Measurements from ENCODE around the gene E2F6.

Gene E2F6

GRCh38 chr2:11419781-11420180 lies 46.2 kb downstream of the E2F6 start:
- no peak for TF ChIP-seq EZH2 (IDR thresholded peaks at IDR 0.05; ENCODE audit: borderline replicate concordance, low read depth, low read length, severe bottlenecking)
- TF ChIP-seq, protein P1, sequence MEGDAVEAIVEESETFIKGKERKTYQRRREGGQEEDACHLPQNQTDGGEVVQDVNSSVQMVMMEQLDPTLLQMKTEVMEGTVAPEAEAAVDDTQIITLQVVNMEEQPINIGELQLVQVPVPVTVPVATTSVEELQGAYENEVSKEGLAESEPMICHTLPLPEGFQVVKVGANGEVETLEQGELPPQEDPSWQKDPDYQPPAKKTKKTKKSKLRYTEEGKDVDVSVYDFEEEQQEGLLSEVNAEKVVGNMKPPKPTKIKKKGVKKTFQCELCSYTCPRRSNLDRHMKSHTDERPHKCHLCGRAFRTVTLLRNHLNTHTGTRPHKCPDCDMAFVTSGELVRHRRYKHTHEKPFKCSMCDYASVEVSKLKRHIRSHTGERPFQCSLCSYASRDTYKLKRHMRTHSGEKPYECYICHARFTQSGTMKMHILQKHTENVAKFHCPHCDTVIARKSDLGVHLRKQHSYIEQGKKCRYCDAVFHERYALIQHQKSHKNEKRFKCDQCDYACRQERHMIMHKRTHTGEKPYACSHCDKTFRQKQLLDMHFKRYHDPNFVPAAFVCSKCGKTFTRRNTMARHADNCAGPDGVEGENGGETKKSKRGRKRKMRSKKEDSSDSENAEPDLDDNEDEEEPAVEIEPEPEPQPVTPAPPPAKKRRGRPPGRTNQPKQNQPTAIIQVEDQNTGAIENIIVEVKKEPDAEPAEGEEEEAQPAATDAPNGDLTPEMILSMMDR (IDR thresholded peaks at IDR 0.05; ENCODE audit: borderline replicate concordance, extremely low read depth, low read length, poor library complexity, severe bottlenecking) = no peak
- Histone ChIP-seq H3K4me2 (ENCODE audit: insufficient read depth, low read length) (no peak overlapping the region), H4K20me1 (ENCODE audit: insufficient read depth, low read length) (no peaks in the 10 kb centered on the region), H3K9me3 (ENCODE audit: insufficient read depth, low read length, severe bottlenecking) (peaks cover 9% of the 10 kb centered on the region), H3K36me3 (ENCODE audit: insufficient read depth, low read length) (no peaks in the 10 kb centered on the region), H3K4me3 (ENCODE audit: low read depth in 1 of 2, low read length in 2 of 2) (no peak overlapping the region), H3K27ac (ENCODE audit: low read length) (no peak overlapping the region), H3K4me1 (ENCODE audit: insufficient read depth, low read length) (no peaks in the 10 kb centered on the region), H2AFZ (ENCODE audit: low read depth, low read length) (no peak overlapping the region), H3K79me2 (ENCODE audit: insufficient read depth, low read length) (no peaks in the 10 kb centered on the region), H3K9ac (ENCODE audit: low read depth, low read length) (no peak overlapping the region), H3K27me3 (ENCODE audit: insufficient read depth, low read length, poor library complexity) (no peaks in the 10 kb centered on the region)
- no peak for ATAC-seq (ENCODE audit: insufficient read depth, low read depth)
- no peak for DNase-seq

- H3K27me3 ChIP-seq (ENCODE audit: insufficient read depth, low read length, poor library complexity) = no peaks in the 10 kb centered on the region
- no peak for ATAC-seq (ENCODE audit: insufficient read depth, low read depth)
- H3K4me2 ChIP-seq (ENCODE audit: insufficient read depth, low read length) = no peak overlapping the region
- H3K9ac ChIP-seq (ENCODE audit: low read depth, low read length) = no peak overlapping the region
- H3K36me3 ChIP-seq (ENCODE audit: insufficient read depth, low read length) = no peaks in the 10 kb centered on the region
- TF ChIP-seq, protein P1 (IDR thresholded peaks at IDR 0.05; ENCODE audit: borderline replicate concordance, extremely low read depth, low read length, poor library complexity, severe bottlenecking) = peak; percentile 56
- no peak for TF ChIP-seq EZH2 (IDR thresholded peaks at IDR 0.05; ENCODE audit: borderline replicate concordance, low read depth, low read length, severe bottlenecking)
- no peak overlapping the region for H3K27ac ChIP-seq (ENCODE audit: low read length)
- H3K79me2 ChIP-seq (ENCODE audit: insufficient read depth, low read length) = no peaks in the 10 kb centered on the region
- no peak overlapping the region for H3K4me3 ChIP-seq (ENCODE audit: low read depth in 1 of 2, low read length in 2 of 2)
- no peaks in the 10 kb centered on the region for H3K4me1 ChIP-seq (ENCODE audit: insufficient read depth, low read length)
- H4K20me1 ChIP-seq (ENCODE audit: insufficient read depth, low read length) = no peaks in the 10 kb centered on the region
- no peak overlapping the region for H2AFZ ChIP-seq (ENCODE audit: low read depth, low read length)
- peaks cover 9% of the 10 kb centered on the region for H3K9me3 ChIP-seq (ENCODE audit: insufficient read depth, low read length, severe bottlenecking)
- peak; percentile 16 for DNase-seq
Measured at GRCh38 chr2:11417946-11418585, 47.9 kb downstream of the E2F6 start.

DNA sequence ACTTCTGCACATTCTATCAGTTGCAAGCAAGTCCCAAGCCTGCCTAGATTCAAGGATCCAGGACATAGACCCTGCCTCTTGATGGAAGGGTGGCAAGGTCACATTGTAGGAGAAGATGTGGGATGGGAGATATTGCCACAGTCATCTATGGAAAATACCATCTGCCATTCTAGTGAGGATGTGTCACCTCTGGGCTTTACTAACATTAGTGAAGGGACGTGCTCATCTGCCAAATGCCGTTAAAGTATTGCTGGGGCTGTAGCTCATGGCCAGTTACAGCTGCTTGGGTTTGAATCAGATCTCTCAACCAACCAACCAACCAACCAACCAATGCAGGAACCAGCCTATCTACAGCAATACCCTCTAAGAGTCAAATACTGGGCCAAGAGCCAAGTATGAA lies 49.0 kb downstream of the E2F6 start:
- Histone ChIP-seq H3K9ac (ENCODE audit: low read depth, low read length) (no peak overlapping the region), H3K36me3 (ENCODE audit: insufficient read depth, low read length) (no peaks in the 10 kb centered on the region), H3K4me2 (ENCODE audit: insufficient read depth, low read length) (no peak overlapping the region), H3K4me3 (ENCODE audit: low read depth in 1 of 2, low read length in 2 of 2) (no peak overlapping the region), H3K27ac (ENCODE audit: low read length) (no peak overlapping the region), H4K20me1 (ENCODE audit: insufficient read depth, low read length) (no peaks in the 10 kb centered on the region), H3K4me1 (ENCODE audit: insufficient read depth, low read length) (no peaks in the 10 kb centered on the region), H3K79me2 (ENCODE audit: insufficient read depth, low read length) (no peaks in the 10 kb centered on the region), H2AFZ (ENCODE audit: low read depth, low read length) (no peak overlapping the region), H3K27me3 (ENCODE audit: insufficient read depth, low read length, poor library complexity) (no peaks in the 10 kb centered on the region), H3K9me3 (ENCODE audit: insufficient read depth, low read length, severe bottlenecking) (peaks cover 9% of the 10 kb centered on the region)
- DNase-seq = no peak
- TF ChIP-seq, protein P1 (IDR thresholded peaks at IDR 0.05; ENCODE audit: borderline replicate concordance, extremely low read depth, low read length, poor library complexity, severe bottlenecking) = no peak
- no peak for TF ChIP-seq EZH2 (IDR thresholded peaks at IDR 0.05; ENCODE audit: borderline replicate concordance, low read depth, low read length, severe bottlenecking)
- ATAC-seq (ENCODE audit: insufficient read depth, low read depth) = no peak

Measured in DND-41 (cell line).